K562 (cell line): Measurements from ENCODE around the gene PLD5. TPM values are rescaled to one million over a fixed set of nuclear protein-coding genes. Genes with fewer than 3 reads are reported as not detected.

Source experiments
- ATAC-seq: fragments of 200-7000 bp; cut with Tn5 transposase; 3 replicates; pipeline ENCODE4 v1.9.1; 2020; ENCODE audit warnings: moderate library complexity
- BruUV-seq: library from RNA; stranded (reverse); fragments of 400-500 nt; replicated peaks from 2 replicates; lab custom pipeline; 2021; lab: Mats Ljungman, UMichigan
- CTCF ChIA-PET: fragments of 300-600 bp; formaldehyde crosslinking; extraction: SDS; loops from one replicate; lab custom pipeline; 2021; ENCODE audit warnings: low intra/inter-chr PET ratio; lab: Yijun Ruan, JAX
- POLR2A ChIA-PET: fragments of 300-600, 350-650 bp; sonication (Branson Sonifier 250); formaldehyde crosslinking; extraction: SDS; loops from one replicate; lab custom pipeline; 2021; ENCODE audit warnings: antibody characterized with exemption, inconsistent platforms; lab: Yijun Ruan, JAX
- DNase-seq, 4 experiments: peaks; one replicate each; pipeline versions ENCODE4 v3.0.0 to v3.0.0-alpha.2; 2011 to 2018; ENCODE audit warnings: low spot score in 3 of 4, mixed read lengths in 3 of 4; ENCODE audit errors: extremely low read depth in 1 of 4
- FAIRE-seq: peaks from 2 replicates; lab custom pipeline; 2011; peaks lifted over from hg19 to GRCh38; lab: Jason Lieb, UNC
- H2AFZ ChIP-seq: 2 replicates; pipeline ENCODE4 v1.6.0; 2011; ENCODE audit warnings: low read depth, low read length, control low read depth, inconsistent platforms
- H3K27ac ChIP-seq: fragments of 200-600 bp; 3 replicates; pipeline ENCODE4 v1.8.0; 2011; ENCODE audit warnings: low read depth, mild to moderate bottlenecking, control low read depth, inconsistent platforms, low read length, moderate library complexity, mixed read lengths; ENCODE audit errors: extremely low read depth
- H3K27me3 ChIP-seq, 2 experiments: fragments of 300-600 bp in 1 of 2; 2 replicates in 1 of 2; 3 replicates in 1 of 2; pipeline versions ENCODE4 v1.6.0 to v1.8.0; 2011; ENCODE audit warnings: inconsistent platforms in 2 of 2, low read length in 2 of 2, mild to moderate bottlenecking in 1 of 2, mixed read lengths in 1 of 2, moderate library complexity in 1 of 2; ENCODE audit not compliant: control insufficient read depth in 2 of 2, insufficient read depth in 2 of 2
- H3K36me3 ChIP-seq: fragments of 300-600 bp; 3 replicates; pipeline ENCODE4 v1.8.0; 2011; ENCODE audit warnings: mild to moderate bottlenecking, low read length, inconsistent platforms; ENCODE audit not compliant: control insufficient read depth, insufficient read depth
- H3K4me1 ChIP-seq, 2 experiments: fragments of 200-600 bp in 1 of 2; replicated peaks in 1 of 2; 2 replicates in 1 of 2; 3 replicates in 1 of 2; pipeline versions ENCODE4 v1.5.1 to v1.8.0; 2011; ENCODE audit warnings: inconsistent platforms in 2 of 2, low read length in 2 of 2, mild to moderate bottlenecking in 1 of 2, mixed read lengths in 1 of 2, moderate library complexity in 1 of 2; ENCODE audit not compliant: control insufficient read depth in 2 of 2, insufficient read depth in 2 of 2
- H3K4me2 ChIP-seq: 2 replicates; pipeline ENCODE4 v1.6.1; 2011; ENCODE audit warnings: low read length, control low read depth, inconsistent platforms, mixed read lengths; ENCODE audit not compliant: insufficient read depth
- H3K4me3 ChIP-seq: fragments of 200-600 bp; sonication (generic), shearing (Covaris generic); 2 replicates; pipeline ENCODE4 v1.5.1; 2016; ENCODE audit warnings: control low read depth, inconsistent platforms
- H3K79me2 ChIP-seq: fragments of 200-600 bp; 3 replicates; pipeline ENCODE4 v1.8.0; 2011; ENCODE audit warnings: low read length, inconsistent platforms; ENCODE audit not compliant: control insufficient read depth, insufficient read depth
- H3K9ac ChIP-seq, 2 experiments: 2 replicates each; pipeline versions ENCODE4 v1.6.0 to v1.6.1; 2011; ENCODE audit warnings: low read depth in 2 of 2, low read length in 2 of 2, control low read depth in 1 of 2, inconsistent platforms in 1 of 2, mild to moderate bottlenecking in 1 of 2, mixed read lengths in 1 of 2; ENCODE audit not compliant: insufficient read depth in 1 of 2
- H3K9me1 ChIP-seq: one replicate; pipeline ENCODE4 v1.6.0; 2011; ENCODE audit warnings: inconsistent platforms, mild to moderate bottlenecking, low read length, moderate library complexity; ENCODE audit not compliant: control insufficient read depth, insufficient read depth
- H3K9me3 ChIP-seq: replicated peaks from 2 replicates; pipeline ENCODE4 v1.5.1; 2011; ENCODE audit warnings: low read depth, low read length, inconsistent platforms; ENCODE audit not compliant: control insufficient read depth, insufficient read depth
- H4K20me1 ChIP-seq: replicated peaks from 2 replicates; pipeline ENCODE4 v1.6.1; 2011; ENCODE audit warnings: low read length, inconsistent platforms, mixed read lengths; ENCODE audit not compliant: control insufficient read depth, insufficient read depth
- BRF2 ChIP-seq: IDR thresholded peaks from 3 replicates; pipeline ENCODE4 v1.6.1; 2011; ENCODE audit warnings: borderline replicate concordance, mild to moderate bottlenecking; ENCODE audit not compliant: insufficient read length, insufficient read depth
- CC2D1A ChIP-seq: fragments of 450-650 bp; IDR thresholded peaks from 2 replicates; pipeline ENCODE4 v1.6.1; 2017; ENCODE audit warnings: mild to moderate bottlenecking
- E2F3 ChIP-seq: fragments of 250-450 bp; sonication (Bioruptor Pico); IDR thresholded peaks from 2 replicates; pipeline ENCODE4 v1.4.0; 2020; ENCODE audit warnings: mild to moderate bottlenecking
- E2F5 ChIP-seq: sonication (generic); formaldehyde crosslinking; IDR thresholded peaks from 2 replicates; pipeline ENCODE4 v1.8.0; 2022; ENCODE audit warnings: mild to moderate bottlenecking, missing genetic modification reagents
- HMGN3 ChIP-seq: IDR thresholded peaks from 2 replicates; pipeline ENCODE4 v1.6.1; 2011; ENCODE audit warnings: borderline replicate concordance, low read depth, mild to moderate bottlenecking, mixed read lengths, low read length; ENCODE audit not compliant: insufficient read length; ENCODE audit errors: extremely low read depth
- MCM2 ChIP-seq: fragments of 450-650 bp; IDR thresholded peaks from 2 replicates; pipeline ENCODE4 v1.6.1; 2017; ENCODE audit warnings: low read depth, mild to moderate bottlenecking
- MEF2D ChIP-seq: conservative IDR thresholded peaks from 2 replicates; pipeline ENCODE4 v1.6.1; 2016; ENCODE audit warnings: low read depth, missing genetic modification characterization, missing compliant biosample characterization
- MITF ChIP-seq: IDR thresholded peaks from 2 replicates; pipeline ENCODE4 v1.6.1; 2014; ENCODE audit warnings: antibody characterized with exemption
- RCOR1 ChIP-seq, 2 experiments: IDR thresholded peaks; 2 replicates each; pipeline ENCODE4 v1.6.1; 2012; ENCODE audit warnings: low read depth in 2 of 2, low read length in 2 of 2, borderline replicate concordance in 1 of 2, improper control_type of control experiment in 1 of 2
- SAFB ChIP-seq: fragments of 200-400 bp; formaldehyde crosslinking; IDR thresholded peaks from 2 replicates; pipeline ENCODE4 v1.6.1; 2017; ENCODE audit warnings: low read depth, low read length, borderline replicate concordance
- SP1 ChIP-seq: sonication (generic); formaldehyde crosslinking; IDR thresholded peaks from 2 replicates; pipeline ENCODE4 v1.8.1; 2022; ENCODE audit warnings: mild to moderate bottlenecking, missing genetic modification reagents
- TAF15 ChIP-seq: fragments of 200-400 bp; formaldehyde crosslinking; IDR thresholded peaks from 2 replicates; pipeline ENCODE4 v1.6.1; 2017; ENCODE audit warnings: mild to moderate bottlenecking, low read depth, low read length, moderate library complexity
- ZKSCAN1 ChIP-seq: fragments of 150-350 bp; IDR thresholded peaks from 2 replicates; pipeline ENCODE4 v1.6.1; 2016; ENCODE audit warnings: low read depth, low read length
- ZNF785 ChIP-seq: fragments of 250-450 bp; sonication (Bioruptor Pico); IDR thresholded peaks from 2 replicates; pipeline ENCODE4 v1.4.0; 2020; ENCODE audit warnings: mild to moderate bottlenecking
- WGBS: fragments of 100-300 bp; shearing (Covaris generic); methylation state at CpG from one replicate; pipeline ENCODE4 v1.1.6; 2016; ENCODE audit warnings: low coverage, mixed read lengths; ENCODE audit not compliant: insufficient coverage; ENCODE audit errors: missing lambda C conversion rate; 5-methylcytosine and 5-hydroxymethylcytosine counted together
- in situ Hi-C: fragments of 300-500 bp; cut with MboI; formaldehyde crosslinking; loops from 4 replicates; pipeline ENCODE4 v1.15.0; 2018; ENCODE audit warnings: inconsistent platforms, mixed read lengths
- intact Hi-C: fragments of 100-400 bp; cut with micrococcal nuclease; formaldehyde crosslinking; loops from 2 replicates; pipeline ENCODE4 v1.14.2; 2022
- polyA plus RNA-seq, 8 experiments: library from polyadenylated mRNA; depleted of rRNA in 4 of 8; stranded (reverse) in 5 of 8; unstranded in 3 of 8; fragments of >200 nt; fragmentation: Nextera tagmentation in 2 of 8; fragmentation: Illumina TruSeq in 1 of 8; extraction: Ambion mirVana in 2 of 8; extraction: Trizol in 1 of 8; gene quantifications; 2 replicates each; pipeline versions ENCODE4 v1.2.1 to v1.2.3, GENCODE V29; 2011 to 2014; ENCODE audit warnings: inconsistent platforms in 1 of 8, missing spikeins in 1 of 8
- total RNA-seq, 7 experiments: library from RNA; depleted of rRNA in 6 of 7; stranded (reverse); fragments of >200 nt in 6 of 7; fragmentation: Illumina TruSeq in 2 of 7; extraction: Trizol in 2 of 7; gene quantifications; 2 replicates each; pipeline versions ENCODE4 v1.2.1 to v1.2.3, GENCODE V29; 2011 to 2021; ENCODE audit warnings: low replicate concordance in 1 of 7
- TF ChIP-seq, protein P1 (sequence below): fragments of 250-450 bp; sonication (Bioruptor Pico); IDR thresholded peaks from 2 replicates; pipeline ENCODE4 v1.4.0; 2020; ENCODE audit warnings: mild to moderate bottlenecking, moderate library complexity

Gene PLD5
- total and polyA plus RNA-seq, 9 of the 15 experiments (the other 6 are each of a cell fraction or from before 2014, with no cell fraction given), result not detected

DNA sequence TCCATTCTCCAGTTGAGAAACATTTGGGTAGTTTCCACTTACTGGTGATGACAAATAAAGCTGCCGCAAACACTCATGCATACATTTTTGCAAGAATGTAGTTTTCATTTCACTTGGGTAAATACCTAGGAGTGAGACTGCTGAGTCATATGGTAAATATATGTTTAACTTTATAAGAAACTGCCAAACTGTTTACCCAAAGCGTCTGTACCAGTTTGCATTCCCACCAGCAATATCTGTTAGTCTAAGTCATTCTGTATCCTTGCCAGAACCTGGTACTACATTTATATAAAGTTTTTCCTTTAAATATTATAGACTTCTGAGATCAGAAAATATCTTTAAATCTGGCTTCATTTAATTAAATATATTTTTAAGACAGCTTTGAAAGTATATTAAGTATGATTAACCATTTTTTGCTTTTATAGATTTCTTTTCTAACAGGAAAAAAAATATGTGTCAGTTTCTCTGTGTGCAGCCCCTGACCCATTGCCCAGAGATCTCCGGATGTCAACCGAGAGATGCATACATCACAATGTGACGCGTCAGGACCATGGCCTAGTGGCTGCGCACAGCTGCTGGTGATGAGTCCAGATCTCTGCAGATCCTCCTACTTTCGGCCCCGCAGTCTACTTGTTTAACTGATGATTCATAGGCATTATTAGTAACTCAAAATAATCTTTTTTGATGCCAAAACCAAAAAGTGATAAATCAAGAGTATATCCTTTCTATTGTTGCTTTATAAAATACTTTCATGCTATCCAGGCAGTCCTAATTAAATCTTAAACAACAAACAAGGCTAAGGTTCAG is 298.5 kb downstream of the PLD5 start:
- 3% methylated on average over 9 of the region's 9 CpGs for WGBS
- POLR2A ChIA-PET, result no interaction called here
- CTCF ChIA-PET, result no interaction called here

More for the DNA sequence above, 298.5 kb downstream of the PLD5 start:
- no peak overlapping the region for H2AFZ ChIP-seq
- no peaks in the 10 kb centered on the region for H3K4me1 ChIP-seq
- ATAC-seq (no peak), FAIRE-seq (no peak), DNase-seq (no peak)
- no peak overlapping the region for H3K4me2 ChIP-seq
- TF ChIP-seq TAF15, result no peak
- no peak for TF ChIP-seq ZNF785 (CRISPR knock-in tag)
- no peak for TF ChIP-seq SP1 (CRISPR knock-in tag)
- TF ChIP-seq E2F3 (CRISPR knock-in tag), result no peak
- no peak for TF ChIP-seq E2F5 (CRISPR knock-in tag)
- no peak for TF ChIP-seq MCM2
- no peak for TF ChIP-seq MITF
- no peak for TF ChIP-seq RCOR1 (IDR thresholded peaks at IDR 0.05; ENCODE audit: borderline replicate concordance in 1 of 2, low read depth in 2 of 2, low read length in 2 of 2)
- TF ChIP-seq CC2D1A, result no peak
- no peak for TF ChIP-seq ZKSCAN1
- TF ChIP-seq, protein P1, sequence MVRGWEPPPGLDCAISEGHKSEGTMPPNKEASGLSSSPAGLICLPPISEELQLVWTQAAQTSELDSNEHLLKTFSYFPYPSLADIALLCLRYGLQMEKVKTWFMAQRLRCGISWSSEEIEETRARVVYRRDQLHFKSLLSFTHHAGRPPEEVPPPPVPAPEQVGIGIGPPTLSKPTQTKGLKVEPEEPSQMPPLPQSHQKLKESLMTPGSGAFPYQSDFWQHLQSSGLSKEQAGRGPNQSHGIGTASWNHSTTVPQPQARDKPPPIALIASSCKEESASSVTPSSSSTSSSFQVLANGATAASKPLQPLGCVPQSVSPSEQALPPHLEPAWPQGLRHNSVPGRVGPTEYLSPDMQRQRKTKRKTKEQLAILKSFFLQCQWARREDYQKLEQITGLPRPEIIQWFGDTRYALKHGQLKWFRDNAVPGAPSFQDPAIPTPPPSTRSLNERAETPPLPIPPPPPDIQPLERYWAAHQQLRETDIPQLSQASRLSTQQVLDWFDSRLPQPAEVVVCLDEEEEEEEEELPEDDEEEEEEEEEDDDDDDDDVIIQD, result no peak
- TF ChIP-seq MEF2D (tag), result no peak
- no peak for TF ChIP-seq SAFB
- TF ChIP-seq BRF2, result no peak
- TF ChIP-seq HMGN3, result no peak
- BruUV-seq, result no TSS peak
- H3K36me3 ChIP-seq, result no peaks in the 10 kb centered on the region
- no peak overlapping the region for H3K27ac ChIP-seq
- in situ Hi-C loops (no loop called here), intact Hi-C loops (no loop called here)
- no peak overlapping the region for H3K4me3 ChIP-seq
- no peaks in the 10 kb centered on the region; the same call in 1 of the 2 replicates for H3K9me3 ChIP-seq
- H3K27me3 ChIP-seq, result no peaks in the 10 kb centered on the region
- H3K9me1 ChIP-seq, result no peaks in the 10 kb centered on the region
- no peak overlapping the region for H3K9ac ChIP-seq
- H3K79me2 ChIP-seq, result no peaks in the 10 kb centered on the region
- H4K20me1 ChIP-seq, result no peaks in the 10 kb centered on the region
